NCI-H1092 (cell line): Measurements from ENCODE around the gene CEBPG.

ENCODE experiments used
- DNase-seq: peaks from one replicate; lab custom pipeline; 2025; lab: John Stamatoyannopoulos, UW

CEBPG gene

GRCh38 chr19:33382006-33382405, 8.5 kb downstream of the CEBPG start:
- DNase-seq, result no peak

- no peak for DNase-seq
Measured at GRCh38 chr19:33382982-33383381, 9.5 kb downstream of the CEBPG start.

GRCh38 chr19:33383720-33384292, 10.3 kb downstream of the CEBPG start:
- DNase-seq, result no peak

GRCh38 chr19:33384983-33385382, 11.5 kb downstream of the CEBPG start:
- no peak for DNase-seq

- DNase-seq, result peak; percentile 25
Measured at GRCh38 chr19:33385956-33386355, 12.4 kb downstream of the CEBPG start.

- no peak for DNase-seq
Measured at GRCh38 chr19:33386361-33386858, 12.9 kb downstream of the CEBPG start.

GRCh38 chr19:33387351-33388230, 14.1 kb downstream of the CEBPG start:
- DNase-seq, result no peak

GRCh38 chr19:33388231-33388724, 14.8 kb downstream of the CEBPG start:
- no peak for DNase-seq

GRCh38 chr19:33388725-33389420, 15.4 kb downstream of the CEBPG start:
- no peak for DNase-seq

GRCh38 chr19:33389421-33390100, 16.1 kb downstream of the CEBPG start:
- no peak for DNase-seq

GRCh38 chr19:33390101-33390907, 16.8 kb downstream of the CEBPG start:
- DNase-seq, result no peak

- DNase-seq, result no peak
Measured at GRCh38 chr19:33390908-33391630, 17.6 kb downstream of the CEBPG start.

GRCh38 chr19:33391631-33392249, 18.2 kb downstream of the CEBPG start:
- no peak for DNase-seq

GRCh38 chr19:33392341-33393285, 19.1 kb downstream of the CEBPG start:
- DNase-seq, result peak; percentile 25

- no peak for DNase-seq
Measured at GRCh38 chr19:33393286-33394005, 19.9 kb downstream of the CEBPG start.

GRCh38 chr19:33394006-33394722, 20.7 kb downstream of the CEBPG start:
- DNase-seq, result no peak
